Peyer's patch (tissue), 4 donors: ENCODE data around the gene PHEX. TPM values are rescaled to one million over a fixed set of nuclear protein-coding genes. Genes with fewer than 3 reads are reported as not detected.

Experiments
- DNase-seq, 3 donors: peaks; one replicate each; pipeline ENCODE4 v3.0.0-alpha.2; 2017 to 2019
- H3K27ac ChIP-seq, 4 donors: fragments of 200-600 bp; sonication (generic); one replicate each; pipeline ENCODE4 v1.5.1; 2016 to 2019
- H3K27me3 ChIP-seq, 2 donors: fragments of 200-600 bp; sonication (generic); one replicate each; pipeline ENCODE4 v1.5.1; 2019
- H3K36me3 ChIP-seq, 3 donors: fragments of 200-600 bp; sonication (generic); one replicate each; pipeline ENCODE4 v1.5.1; 2016 to 2019
- H3K4me1 ChIP-seq, 4 donors: fragments of 200-600 bp; sonication (generic); one replicate each; pipeline ENCODE4 v1.5.1; 2016 to 2019
- H3K4me3 ChIP-seq, 4 donors: fragments of 200-600 bp; sonication (generic); 1 replicate in 3 of 4; 2 replicates in 1 of 4; pipeline ENCODE4 v1.5.1; 2016 to 2019; ENCODE audit warnings: mild to moderate bottlenecking in 1 of 4
- H3K9me3 ChIP-seq, 4 donors: fragments of 200-600 bp; sonication (generic); one replicate each; pipeline ENCODE4 v1.5.1; 2016 to 2019; ENCODE audit warnings: mild to moderate bottlenecking in 1 of 4
- POLR2A ChIP-seq, 2 donors: fragments of 450-650 bp; IDR thresholded peaks; one replicate each; pipeline ENCODE4 v1.5.1; 2017; ENCODE audit warnings: antibody characterized with exemption in 2 of 2, mild to moderate bottlenecking in 2 of 2, moderate library complexity in 2 of 2
- total RNA-seq, 4 donors: library from RNA; depleted of rRNA; stranded (reverse); fragments of >200 nt; gene quantifications; one replicate each; pipeline ENCODE4 v1.1.0, GENCODE V29; 2016
- TF ChIP-seq, protein P1 (sequence below), 6 experiments: fragments of 450-650 bp in 4 of 6; fragments of 200-600 bp in 2 of 6; sonication (generic) in 1 of 6; IDR thresholded peaks; one replicate each; pipeline ENCODE4 v1.5.1; 2017 to 2019; ENCODE audit warnings: antibody characterized with exemption in 6 of 6, mild to moderate bottlenecking in 3 of 6, moderate library complexity in 1 of 6

The PHEX gene
- total RNA-seq, 4 donors from 2014 or later, result 2.4 to 20.7 (median 8.7) TPM; not detected in 1

DNA sequence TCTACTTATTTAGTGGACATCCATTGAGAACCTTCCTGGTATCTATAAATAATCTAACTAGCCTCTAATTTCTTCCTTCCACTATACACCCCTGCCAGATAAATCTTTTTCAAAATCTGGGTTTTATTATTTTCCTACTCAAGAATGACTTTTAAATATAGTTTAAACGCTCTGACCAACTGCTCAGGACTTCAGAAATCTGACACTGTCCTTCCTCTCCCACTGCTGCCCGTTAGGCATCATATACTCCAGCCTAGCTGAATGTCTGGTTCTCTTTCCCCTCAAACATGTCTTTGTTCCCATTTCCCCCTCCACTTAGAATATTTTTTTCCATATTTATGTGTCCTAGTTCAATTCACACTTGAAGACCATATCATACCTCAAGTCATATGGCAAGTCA lies 205.4 kb downstream of the PHEX start:
- Histone ChIP-seq H3K4me3 (no peak overlapping the region), H3K4me1 (no peaks in the 10 kb centered on the region), H3K27me3 (no peaks in the 10 kb centered on the region), H3K36me3 (no peaks in the 10 kb centered on the region), H3K27ac (no peak overlapping the region), H3K9me3 (no peaks in the 10 kb centered on the region)
- no peak for DNase-seq
- TF ChIP-seq, protein P1, sequence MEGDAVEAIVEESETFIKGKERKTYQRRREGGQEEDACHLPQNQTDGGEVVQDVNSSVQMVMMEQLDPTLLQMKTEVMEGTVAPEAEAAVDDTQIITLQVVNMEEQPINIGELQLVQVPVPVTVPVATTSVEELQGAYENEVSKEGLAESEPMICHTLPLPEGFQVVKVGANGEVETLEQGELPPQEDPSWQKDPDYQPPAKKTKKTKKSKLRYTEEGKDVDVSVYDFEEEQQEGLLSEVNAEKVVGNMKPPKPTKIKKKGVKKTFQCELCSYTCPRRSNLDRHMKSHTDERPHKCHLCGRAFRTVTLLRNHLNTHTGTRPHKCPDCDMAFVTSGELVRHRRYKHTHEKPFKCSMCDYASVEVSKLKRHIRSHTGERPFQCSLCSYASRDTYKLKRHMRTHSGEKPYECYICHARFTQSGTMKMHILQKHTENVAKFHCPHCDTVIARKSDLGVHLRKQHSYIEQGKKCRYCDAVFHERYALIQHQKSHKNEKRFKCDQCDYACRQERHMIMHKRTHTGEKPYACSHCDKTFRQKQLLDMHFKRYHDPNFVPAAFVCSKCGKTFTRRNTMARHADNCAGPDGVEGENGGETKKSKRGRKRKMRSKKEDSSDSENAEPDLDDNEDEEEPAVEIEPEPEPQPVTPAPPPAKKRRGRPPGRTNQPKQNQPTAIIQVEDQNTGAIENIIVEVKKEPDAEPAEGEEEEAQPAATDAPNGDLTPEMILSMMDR (IDR thresholded peaks at IDR 0.05), result no peak
- no peak for TF ChIP-seq POLR2A (IDR thresholded peaks at IDR 0.05)

DNA sequence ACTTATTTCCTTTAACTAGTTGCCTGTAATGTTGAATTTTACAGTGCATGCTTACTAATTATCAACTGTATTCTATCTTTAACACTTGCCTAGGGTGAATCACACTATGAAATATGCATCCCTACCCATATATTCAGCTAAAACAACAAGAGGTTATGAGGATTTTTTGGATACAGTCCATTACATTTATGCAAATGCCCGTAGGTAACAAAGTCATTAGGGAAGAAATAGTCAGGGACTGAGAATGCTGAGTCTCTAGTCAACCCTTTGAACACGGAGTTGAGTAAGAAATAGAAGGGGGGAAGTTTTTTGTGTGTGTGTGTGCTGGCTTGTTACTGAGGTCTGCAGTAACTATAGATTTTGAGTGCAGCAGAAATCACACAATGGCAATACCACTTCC lies 214.5 kb downstream of the PHEX start:
- Histone ChIP-seq H3K4me3 (no peak overlapping the region), H3K4me1 (no peaks in the 10 kb centered on the region), H3K36me3 (no peaks in the 10 kb centered on the region), H3K27me3 (no peaks in the 10 kb centered on the region), H3K9me3 (no peaks in the 10 kb centered on the region), H3K27ac (no peak overlapping the region)
- no peak for TF ChIP-seq POLR2A (IDR thresholded peaks at IDR 0.05)
- TF ChIP-seq, protein P1 (IDR thresholded peaks at IDR 0.05), result no peak
- DNase-seq, result no peak

DNA sequence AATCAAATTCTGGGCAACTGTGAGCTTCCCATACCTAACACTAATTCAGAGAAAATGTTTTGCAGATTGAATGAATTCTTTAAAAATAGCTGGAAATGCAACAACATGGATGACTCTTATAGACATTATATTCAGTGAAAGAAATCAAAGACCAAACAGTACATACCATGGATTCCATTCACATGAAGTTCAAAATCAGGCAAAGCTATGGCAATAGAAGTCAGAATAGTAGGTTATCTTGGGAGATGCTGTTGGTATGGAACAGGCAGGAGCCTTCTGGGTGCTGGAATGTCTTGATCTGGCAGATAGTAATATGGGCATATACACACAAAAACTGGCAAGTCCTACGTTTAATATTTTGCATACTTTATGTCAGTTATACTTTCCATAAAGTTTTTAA lies 215.0 kb downstream of the PHEX start:
- H3K36me3 ChIP-seq, result no peaks in the 10 kb centered on the region
- no peaks in the 10 kb centered on the region for H3K9me3 ChIP-seq
- no peak for DNase-seq
- H3K4me1 ChIP-seq, result no peaks in the 10 kb centered on the region
- H3K4me3 ChIP-seq, result no peak overlapping the region
- H3K27ac ChIP-seq, result no peak overlapping the region
- TF ChIP-seq, protein P1 (IDR thresholded peaks at IDR 0.05), result no peak
- no peaks in the 10 kb centered on the region for H3K27me3 ChIP-seq

DNA sequence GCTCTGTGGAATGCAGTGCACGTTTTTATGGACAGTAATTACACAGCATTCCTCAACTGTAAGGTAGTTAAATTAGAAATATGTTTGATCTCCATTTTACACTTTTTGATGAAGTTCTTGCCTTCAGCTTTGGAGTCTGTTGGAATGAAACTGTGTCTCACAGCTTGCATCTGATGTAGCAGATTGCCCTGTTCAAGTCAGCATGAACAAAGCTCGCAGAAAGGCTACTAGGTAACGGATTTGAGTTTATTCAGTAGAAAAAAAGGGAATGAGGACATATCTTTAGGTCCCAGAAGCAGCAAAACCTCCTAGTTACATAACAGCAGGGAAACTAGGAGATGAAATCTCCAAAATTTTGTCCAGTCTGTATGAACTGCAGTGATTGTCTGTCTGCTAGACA lies 216.3 kb downstream of the PHEX start:
- Histone ChIP-seq H3K27me3 (no peaks in the 10 kb centered on the region), H3K4me1 (no peaks in the 10 kb centered on the region), H3K27ac (no peak overlapping the region), H3K4me3 (no peak overlapping the region), H3K36me3 (no peaks in the 10 kb centered on the region), H3K9me3 (no peaks in the 10 kb centered on the region)
- TF ChIP-seq, protein P1 (IDR thresholded peaks at IDR 0.05), result no peak
- no peak for TF ChIP-seq POLR2A (IDR thresholded peaks at IDR 0.05)
- no peak for DNase-seq

DNA sequence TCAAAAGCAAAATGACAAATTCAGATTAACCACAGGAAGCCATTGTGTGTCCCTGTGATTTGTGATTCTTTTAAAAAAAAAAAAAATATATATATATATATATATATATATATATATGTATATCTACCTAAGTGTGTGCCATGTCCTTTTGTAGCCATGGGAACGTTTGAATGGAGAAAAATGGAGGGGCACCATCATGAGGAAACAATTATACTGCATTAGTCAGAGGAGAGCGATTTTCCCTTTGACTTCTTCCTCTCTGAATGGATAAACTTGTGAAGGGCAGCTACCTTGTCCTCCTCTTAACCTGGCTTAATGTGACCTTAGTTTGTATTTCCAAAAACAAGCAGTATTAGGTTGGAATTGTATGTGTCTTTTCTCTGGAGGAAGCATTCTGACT lies 217.2 kb downstream of the PHEX start:
- DNase-seq, result no peak
- no peaks in the 10 kb centered on the region for H3K36me3 ChIP-seq
- no peak for TF ChIP-seq POLR2A (IDR thresholded peaks at IDR 0.05)
- TF ChIP-seq, protein P1 (IDR thresholded peaks at IDR 0.05), result no peak

DNA sequence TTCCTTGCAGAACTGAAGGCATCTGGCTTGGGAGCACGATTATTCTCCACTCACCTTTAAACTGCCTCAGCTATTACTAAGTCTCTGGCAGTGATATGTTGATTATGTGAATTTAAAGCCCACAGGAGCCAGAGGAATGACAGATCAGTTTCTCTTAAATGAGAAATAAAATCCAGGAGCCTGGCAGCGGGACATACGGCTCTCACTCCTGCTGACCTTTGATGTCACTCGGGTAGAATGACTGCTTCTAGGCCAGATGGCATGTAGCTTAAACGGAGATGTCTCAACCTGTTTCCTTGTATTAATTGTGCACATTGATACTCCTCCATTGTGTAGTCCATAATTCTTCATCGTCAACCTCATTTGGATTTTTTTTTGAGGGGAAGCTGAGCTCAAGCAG lies 236.6 kb downstream of the PHEX start:
- no peaks in the 10 kb centered on the region for H3K9me3 ChIP-seq
- no peaks in the 10 kb centered on the region for H3K36me3 ChIP-seq
- no peaks in the 10 kb centered on the region for H3K27me3 ChIP-seq
- no peak for TF ChIP-seq POLR2A (IDR thresholded peaks at IDR 0.05)
- H3K4me1 ChIP-seq, result no peaks in the 10 kb centered on the region
- H3K27ac ChIP-seq, result no peak overlapping the region
- no peak for DNase-seq
- H3K4me3 ChIP-seq, result no peak overlapping the region

More for the DNA sequence above, 217.2 kb downstream of the PHEX start:
- H3K4me3 ChIP-seq, result no peak overlapping the region
- no peaks in the 10 kb centered on the region for H3K27me3 ChIP-seq
- no peaks in the 10 kb centered on the region for H3K9me3 ChIP-seq
- H3K4me1 ChIP-seq, result no peaks in the 10 kb centered on the region
- H3K27ac ChIP-seq, result no peak overlapping the region
